ENCODE data around the gene FAF1. TPM values are rescaled to one million over a fixed set of nuclear protein-coding genes. Genes with fewer than 3 reads are reported as not detected.
"Not testable (repeated sequence)": the region's sequence is repeated elsewhere in the genome, so short reads cannot be mapped to it uniquely, and the experiment has no call there.

FAF1 gene
- 10 to 100 TPM; 23.1 to 76.0 (median 57.1) TPM for total RNA-seq
- polyA plus RNA-seq, result 10 to 100 TPM; 32.8 to 67.6 TPM
- long read RNA-seq, donor 1, full-length matches to known transcripts, result 4 of 12 reads
- long read RNA-seq, donor 1, partial matches to known transcripts, result 3 of 12 reads
- long read RNA-seq, donor 1, other reads (novel, unspliced or antisense), result 5 of 12 reads
- long read RNA-seq, donor 2, full-length matches to known transcripts, result 14 of 19 reads
- long read RNA-seq, donor 2, partial matches to known transcripts, result 5 of 19 reads
- long read RNA-seq, donor 2, other reads (novel, unspliced or antisense), result 0 of 19 reads
- long read RNA-seq, donor 3, full-length matches to known transcripts, result 72 of 89 reads
- long read RNA-seq, donor 3, partial matches to known transcripts, result 11 of 89 reads
- long read RNA-seq, donor 3, other reads (novel, unspliced or antisense), result 6 of 89 reads

DNA sequence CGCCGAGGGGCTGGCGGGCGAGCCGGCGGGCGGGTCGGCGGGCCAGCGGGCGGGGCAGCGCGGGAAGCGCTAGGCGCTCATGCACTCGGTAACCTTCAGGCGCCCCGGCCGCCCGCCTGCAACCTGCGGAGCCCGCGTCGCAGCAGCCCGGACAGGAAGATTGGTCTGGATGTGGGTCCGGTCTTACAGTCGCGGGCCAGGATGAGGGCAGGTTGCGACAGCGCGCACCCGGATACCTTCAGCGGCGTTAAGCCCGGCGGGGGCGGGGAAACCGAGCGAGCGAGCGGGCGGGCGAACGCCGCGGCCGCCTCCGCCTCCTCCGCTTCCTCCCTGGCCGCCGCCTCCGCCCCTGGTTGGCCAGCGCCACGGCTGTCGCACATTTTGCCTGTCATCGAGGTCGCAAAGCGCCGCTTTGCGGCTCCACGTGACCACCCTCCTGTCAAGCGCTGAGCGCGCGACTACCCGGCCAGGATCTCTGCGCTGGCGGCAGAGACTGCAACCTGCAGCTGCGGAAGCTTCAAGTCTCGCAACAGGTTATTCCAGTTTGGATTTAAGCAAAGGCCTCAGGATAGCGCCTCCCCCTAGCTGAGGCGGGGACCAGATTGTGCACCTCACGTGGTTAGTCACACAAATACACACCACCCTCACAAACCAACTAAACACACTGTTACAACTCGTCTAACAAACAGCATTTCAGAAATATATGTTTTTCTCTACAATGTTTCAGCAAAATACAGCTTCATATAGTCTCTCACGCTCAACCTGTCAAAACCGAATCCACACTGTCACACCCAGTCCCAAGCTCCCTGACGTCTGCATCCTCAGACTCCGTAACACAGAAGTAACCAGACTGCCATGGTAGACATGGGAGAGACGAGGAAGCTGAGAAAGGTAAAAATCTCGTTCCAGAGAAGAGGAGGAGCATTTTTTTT, at the start of gene FAF1:
TSS of gene FAF1 (minus strand) at position 355 of the 932 bp plus-strand sequence. CDS start 456 bp downstream, outside the sequence.
- Histone ChIP-seq H3K27me3 (no peaks in the 10 kb centered on the region), H3K4me1 (ENCODE audit: insufficient read depth) (no peaks in the 10 kb centered on the region), H3K9me3 (no peaks in the 10 kb centered on the region), H3K27ac (peak within 1 kb of the TSS in 1 of 2 donors; percentile 71), H3K4me3 (peak within 1 kb of the TSS; percentile 70), H3K36me3 (no peaks in the 10 kb centered on the region)
- intact Hi-C loops (cut with DNase I), result no loop called here
- peak; percentile 94 to 97 (median 95) for DNase-seq
- WGBS, 3 donors, result 0 to 1% (median 1%) methylated on average over 31 to 80 of the region's 80 CpGs
- TF ChIP-seq POLR2A (IDR thresholded peaks at IDR 0.05) (peak; percentile 69), EP300 (IDR thresholded peaks at IDR 0.05) (no peak)
- TF ChIP-seq, protein P1, sequence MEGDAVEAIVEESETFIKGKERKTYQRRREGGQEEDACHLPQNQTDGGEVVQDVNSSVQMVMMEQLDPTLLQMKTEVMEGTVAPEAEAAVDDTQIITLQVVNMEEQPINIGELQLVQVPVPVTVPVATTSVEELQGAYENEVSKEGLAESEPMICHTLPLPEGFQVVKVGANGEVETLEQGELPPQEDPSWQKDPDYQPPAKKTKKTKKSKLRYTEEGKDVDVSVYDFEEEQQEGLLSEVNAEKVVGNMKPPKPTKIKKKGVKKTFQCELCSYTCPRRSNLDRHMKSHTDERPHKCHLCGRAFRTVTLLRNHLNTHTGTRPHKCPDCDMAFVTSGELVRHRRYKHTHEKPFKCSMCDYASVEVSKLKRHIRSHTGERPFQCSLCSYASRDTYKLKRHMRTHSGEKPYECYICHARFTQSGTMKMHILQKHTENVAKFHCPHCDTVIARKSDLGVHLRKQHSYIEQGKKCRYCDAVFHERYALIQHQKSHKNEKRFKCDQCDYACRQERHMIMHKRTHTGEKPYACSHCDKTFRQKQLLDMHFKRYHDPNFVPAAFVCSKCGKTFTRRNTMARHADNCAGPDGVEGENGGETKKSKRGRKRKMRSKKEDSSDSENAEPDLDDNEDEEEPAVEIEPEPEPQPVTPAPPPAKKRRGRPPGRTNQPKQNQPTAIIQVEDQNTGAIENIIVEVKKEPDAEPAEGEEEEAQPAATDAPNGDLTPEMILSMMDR (IDR thresholded peaks at IDR 0.05), result peak; percentile 20 to 61 (median 35)

DNA sequence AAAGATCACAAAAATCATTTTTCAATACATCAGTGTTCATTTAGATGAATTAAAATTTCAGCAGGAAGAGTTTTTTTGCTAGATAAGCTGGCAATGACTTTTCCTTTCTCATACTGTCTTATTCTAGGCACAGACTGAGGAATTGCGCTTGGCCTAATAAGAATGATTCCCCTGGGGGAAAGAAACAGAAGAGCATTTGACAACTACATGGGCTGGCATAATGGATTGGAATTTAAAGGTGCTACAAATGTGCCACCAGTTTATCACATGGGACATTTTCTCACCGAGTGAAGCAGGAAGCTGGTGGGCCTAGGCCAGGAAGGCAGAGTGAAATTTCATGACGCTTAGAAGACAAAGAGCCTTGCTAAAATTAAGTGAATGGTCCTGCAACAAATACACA, 49.3 kb upstream of the FAF1 start:
- intact Hi-C loops (cut with DNase I), result no loop called here
- no peak for DNase-seq
- no peaks in the 10 kb centered on the region for H3K36me3 ChIP-seq
- no peak overlapping the region for H3K27ac ChIP-seq
- TF ChIP-seq EP300 (IDR thresholded peaks at IDR 0.05), result no peak
- TF ChIP-seq POLR2A (IDR thresholded peaks at IDR 0.05), result no peak
- TF ChIP-seq, protein P1 (IDR thresholded peaks at IDR 0.05), result no peak
- H3K9me3 ChIP-seq, result no peaks in the 10 kb centered on the region
- no peak overlapping the region for H3K4me3 ChIP-seq
- no peaks in the 10 kb centered on the region for H3K4me1 ChIP-seq (ENCODE audit: insufficient read depth)
- H3K27me3 ChIP-seq, result no peaks in the 10 kb centered on the region
- WGBS, 3 donors, result 71 to 77% (median 72%) methylated on average over 3 of the region's 3 CpGs

DNA sequence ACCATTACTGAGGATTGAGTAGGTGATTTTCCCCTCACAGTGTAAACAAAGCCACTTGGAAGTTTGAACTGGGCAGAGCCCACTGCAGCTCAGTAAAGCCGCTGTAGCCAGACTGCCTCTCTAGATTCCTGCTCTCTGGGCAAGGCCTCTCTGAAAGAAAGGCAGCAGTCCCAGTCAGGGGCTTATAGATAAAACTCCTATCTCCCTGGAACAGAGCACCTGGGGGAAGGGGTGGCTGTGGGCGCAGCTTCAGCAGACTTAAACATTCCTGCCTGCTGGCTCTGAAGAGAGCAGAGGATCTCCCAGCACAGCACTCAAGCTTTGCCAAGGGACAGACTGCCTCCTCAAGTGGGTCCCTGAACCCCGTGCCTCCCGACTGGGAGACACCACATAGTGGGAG, 45.5 kb upstream of the FAF1 start:
- H3K27me3 ChIP-seq; H3K36me3 ChIP-seq; H3K4me1 ChIP-seq (ENCODE audit: insufficient read depth); H3K4me3 ChIP-seq; H3K9me3 ChIP-seq; intact Hi-C loops (cut with DNase I); DNase-seq; H3K27ac ChIP-seq: not testable (repeated sequence)
- WGBS, 3 donors, result 85 to 88% (median 86%) methylated on average over 4 of the region's 4 CpGs

DNA sequence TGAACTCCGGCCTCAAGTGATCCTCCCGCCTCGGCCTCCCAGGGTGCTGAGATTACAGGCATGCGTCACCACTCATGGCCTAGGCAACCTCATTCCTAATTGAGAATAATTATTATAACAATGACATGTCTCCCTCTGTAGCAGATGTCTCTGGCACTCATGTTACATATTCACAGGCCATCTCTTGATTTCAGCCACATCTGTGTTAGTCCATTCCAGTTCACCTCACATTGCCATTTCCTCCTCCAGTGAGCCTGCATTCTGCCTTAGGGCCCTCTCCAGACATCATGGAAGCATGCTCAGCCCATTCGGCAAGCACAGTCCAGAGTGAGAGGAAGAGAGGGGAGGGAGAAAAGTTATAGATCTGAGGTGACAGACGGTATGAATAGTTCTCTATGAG, 42.4 kb upstream of the FAF1 start:
- no peaks in the 10 kb centered on the region for H3K9me3 ChIP-seq
- intact Hi-C loops (cut with DNase I), result no loop called here
- H3K4me1 ChIP-seq (ENCODE audit: insufficient read depth), result no peaks in the 10 kb centered on the region
- no peak overlapping the region for H3K4me3 ChIP-seq
- TF ChIP-seq EP300 (IDR thresholded peaks at IDR 0.05), result no peak
- TF ChIP-seq, protein P1 (IDR thresholded peaks at IDR 0.05), result no peak
- TF ChIP-seq POLR2A (IDR thresholded peaks at IDR 0.05), result no peak
- H3K36me3 ChIP-seq, result no peaks in the 10 kb centered on the region
- H3K27ac ChIP-seq, result no peak overlapping the region
- H3K27me3 ChIP-seq, result no peaks in the 10 kb centered on the region
- DNase-seq, result no peak
- 89 to 92% (median 91%) methylated on average over 6 of the region's 6 CpGs for WGBS, 3 donors

All from ovary (tissue), 10 donors.